GM18867 (cell line): Measurements from ENCODE around the gene P2RY6.
"Not testable (repeated sequence)": the region's sequence is repeated elsewhere in the genome, so short reads cannot be mapped to it uniquely, and the experiment has no call there.

Experiments
- ATAC-seq: cut with Tn5 transposase; IDR thresholded peaks from one replicate; pipeline ENCODE4 v1.9.1; 2021; ENCODE audit warnings: mild to moderate bottlenecking, moderate library complexity; ENCODE audit not compliant: unreplicated experiment

Gene P2RY6

GRCh38 chr11:73259406-73260126 lies 12.6 kb upstream of the P2RY6 start:
- ATAC-seq, result no peak

GRCh38 chr11:73260127-73260457 lies 12.0 kb upstream of the P2RY6 start:
- ATAC-seq, result no peak

DNA sequence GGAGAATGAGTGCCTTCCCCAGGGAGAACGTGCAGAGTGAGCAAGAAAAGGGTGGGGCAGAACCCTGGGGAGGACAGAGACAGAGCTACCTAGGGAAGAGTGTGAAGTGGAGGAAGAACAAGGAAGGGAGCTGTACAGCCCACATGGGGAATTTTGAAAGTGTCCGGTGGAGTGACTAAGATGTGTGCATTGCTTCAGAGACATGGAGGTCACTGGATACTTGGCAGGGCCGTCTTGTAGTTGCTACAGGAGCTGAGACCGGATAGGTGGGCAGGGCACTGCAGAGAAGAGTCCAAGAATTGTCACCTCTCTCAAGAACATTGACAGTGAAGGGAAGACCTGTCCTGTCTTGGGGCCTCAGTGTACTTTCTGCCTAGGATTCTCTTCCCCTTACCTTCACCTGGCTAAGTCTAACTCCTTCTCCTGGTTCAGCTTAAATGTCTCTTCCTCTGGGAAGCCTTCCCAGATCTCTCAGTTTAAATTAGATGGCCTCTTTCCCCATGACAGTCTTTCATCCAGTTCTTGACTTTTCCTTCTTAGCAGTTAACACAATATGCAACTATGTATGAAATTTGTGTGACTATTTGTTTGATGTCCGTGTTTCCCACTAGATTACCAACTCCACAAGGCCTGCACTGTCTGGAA lies 9.2 kb upstream of the P2RY6 start:
- ATAC-seq, result no peak

DNA sequence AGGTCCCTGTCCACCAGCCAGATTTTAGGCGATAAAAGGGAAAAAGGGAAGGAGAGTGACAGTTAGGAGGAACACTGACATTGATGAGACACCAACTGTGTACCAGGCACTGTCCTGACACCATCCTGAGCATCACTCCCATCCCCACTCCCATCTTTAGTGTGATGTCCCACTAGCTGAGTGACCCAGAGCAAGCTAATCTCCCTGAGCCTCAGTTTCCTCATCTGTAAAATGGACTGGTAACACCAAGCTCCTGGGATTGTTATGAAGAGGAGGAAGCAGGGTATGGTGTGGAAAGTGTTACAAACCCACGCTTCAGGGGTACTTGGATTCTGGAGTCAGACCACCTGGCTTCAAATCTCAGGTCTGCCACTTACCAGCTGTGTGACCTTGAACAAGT lies 8.5 kb upstream of the P2RY6 start:
- no peak for ATAC-seq

DNA sequence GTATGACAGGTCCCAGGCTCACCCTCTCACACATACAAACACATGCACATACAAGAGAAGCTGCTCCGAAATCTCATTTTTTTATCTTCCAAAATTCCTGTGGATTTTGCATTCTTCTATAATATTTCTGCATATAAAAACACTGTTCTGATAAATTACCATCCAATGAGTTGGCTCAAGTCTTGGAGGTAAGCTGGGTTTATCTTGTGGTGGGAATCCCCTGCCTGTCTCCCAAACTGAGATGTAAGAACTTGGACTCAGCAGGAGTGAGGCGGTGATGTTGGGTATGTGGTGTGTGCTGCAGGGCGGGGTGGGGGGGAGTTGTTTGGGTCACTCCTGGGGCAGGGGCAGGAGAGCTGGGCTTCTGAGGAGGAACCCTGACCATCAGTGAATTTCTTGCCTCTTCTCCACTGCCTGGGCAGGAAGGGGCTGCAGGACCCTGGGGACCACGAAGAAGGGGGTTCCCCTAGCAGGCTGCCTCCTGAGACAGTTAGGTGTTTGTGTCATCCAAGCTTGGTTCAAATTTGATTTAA lies 6.8 kb upstream of the P2RY6 start:
- ATAC-seq, result no peak

- no peak for ATAC-seq
These were observed 6.1 kb upstream of the P2RY6 start for GRCh38 chr11:73265853-73266645.

GRCh38 chr11:73266646-73267020 lies 5.5 kb upstream of the P2RY6 start:
- no peak for ATAC-seq

DNA sequence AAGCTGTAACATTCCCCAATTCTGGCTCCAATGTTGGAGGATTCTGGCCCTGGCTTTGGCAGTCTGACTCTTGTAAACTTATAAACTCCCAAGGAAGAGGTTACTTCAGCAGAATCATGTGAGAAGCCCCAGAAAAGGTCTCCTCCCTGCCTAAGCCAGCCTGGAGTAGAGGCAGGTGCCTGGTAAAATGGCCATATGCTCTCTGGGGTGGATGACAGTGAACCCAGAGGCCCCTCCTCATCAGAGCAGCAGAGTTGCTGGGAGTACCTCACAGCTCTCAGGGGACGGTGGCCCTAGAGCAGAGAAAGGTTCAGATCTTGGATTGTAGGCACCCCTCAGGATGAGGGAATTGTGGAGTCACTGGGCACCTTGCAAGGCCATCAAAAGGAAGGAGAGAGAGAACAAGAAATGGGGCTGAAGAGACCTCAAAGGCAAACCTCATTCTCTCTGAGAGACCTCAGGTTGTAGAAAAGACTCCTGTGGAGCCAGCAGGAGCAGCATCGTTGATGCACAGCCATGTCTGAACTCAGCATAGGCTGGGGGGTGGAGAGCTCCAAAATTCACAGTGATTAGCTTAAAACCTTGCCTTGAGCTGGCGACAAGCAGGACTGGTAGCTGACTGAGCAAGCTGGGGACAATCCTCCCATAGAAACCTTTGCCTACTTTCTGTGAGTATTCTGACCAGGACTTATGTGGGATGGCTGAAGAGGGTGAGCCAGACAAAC lies 4.9 kb upstream of the P2RY6 start:
- no peak for ATAC-seq

DNA sequence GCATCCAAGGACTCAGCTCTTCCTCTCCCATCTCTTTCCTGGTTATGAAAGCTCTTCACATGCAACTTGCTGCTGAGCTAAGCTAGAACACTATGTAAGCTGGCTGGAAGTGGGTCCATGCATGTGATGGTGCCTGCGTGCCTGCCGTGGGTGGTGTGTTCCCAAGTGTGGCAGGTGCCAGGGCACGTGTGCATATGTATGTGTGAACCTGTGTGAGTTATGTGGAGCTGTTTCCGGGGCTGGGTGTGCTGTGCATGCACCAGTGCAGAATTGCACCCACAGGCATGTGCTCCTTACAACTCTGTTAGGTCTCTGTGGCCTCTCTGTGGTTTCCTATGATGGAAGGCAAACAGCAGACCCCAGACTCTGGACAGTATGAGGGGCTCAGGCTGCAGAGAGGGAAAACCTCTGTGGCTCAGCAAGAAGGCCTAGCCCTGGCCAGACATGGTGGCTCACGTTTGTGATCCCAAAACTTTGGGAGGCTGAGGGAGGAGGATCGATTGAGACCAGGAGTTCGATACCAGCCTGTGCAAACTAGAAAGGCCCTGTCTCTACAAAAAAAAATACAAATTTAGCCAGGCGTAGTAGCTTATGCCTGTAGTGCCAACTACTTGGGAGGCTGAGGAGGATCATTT lies 4.1 kb upstream of the P2RY6 start:
- no peak for ATAC-seq

GRCh38 chr11:73268671-73269271 lies 3.4 kb upstream of the P2RY6 start:
- no peak for ATAC-seq

GRCh38 chr11:73269459-73270015 lies 2.6 kb upstream of the P2RY6 start:
- ATAC-seq, result no peak

- no peak for ATAC-seq
These were observed 1.9 kb upstream of the P2RY6 start for GRCh38 chr11:73270016-73270854.

- no peak for ATAC-seq
These were observed 1.2 kb upstream of the P2RY6 start for GRCh38 chr11:73270855-73271477.

GRCh38 chr11:73271478-73271865 lies 666 bp upstream of the P2RY6 start:
- ATAC-seq, result not testable (repeated sequence)

DNA sequence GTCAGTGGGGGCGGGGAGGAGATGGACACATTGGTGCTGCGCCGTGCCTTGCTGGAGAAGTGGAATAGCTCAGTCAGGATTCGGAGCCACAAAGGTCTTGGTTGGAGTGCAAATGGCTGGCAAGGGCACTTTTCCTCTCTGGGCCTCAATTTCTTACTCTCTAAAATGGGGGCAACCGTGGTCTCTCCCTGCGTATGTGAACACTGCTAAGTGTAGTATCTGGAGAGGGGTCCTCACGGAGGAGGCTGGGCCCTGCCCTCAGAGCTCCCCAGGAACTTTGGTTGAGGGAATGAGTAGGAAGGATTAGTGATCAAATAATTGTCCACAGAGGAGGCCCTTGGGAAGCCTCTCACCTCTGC lies 521 bp downstream of the P2RY6 start:
- no peak for ATAC-seq

GRCh38 chr11:73273222-73273895 lies 1.2 kb downstream of the P2RY6 start:
- no peak for ATAC-seq

DNA sequence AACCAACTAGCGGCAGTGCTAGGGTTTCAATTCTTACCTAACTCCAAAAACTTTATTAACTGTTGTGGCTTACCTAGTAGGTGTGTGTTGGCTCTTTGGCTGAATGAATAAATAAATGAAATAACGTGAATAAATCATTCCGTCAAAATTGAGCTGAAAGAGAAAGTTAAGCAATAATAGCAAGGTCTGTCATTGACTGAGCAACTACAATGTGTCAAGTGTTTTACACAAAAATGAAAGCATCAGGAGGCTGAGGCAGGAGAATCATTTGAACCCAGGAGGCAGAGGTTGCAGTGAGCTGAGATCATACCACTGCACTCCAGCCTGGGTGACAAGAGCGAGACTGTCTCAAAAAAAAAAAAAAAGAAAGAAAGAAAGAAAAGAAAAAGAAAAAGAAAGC lies 2.1 kb downstream of the P2RY6 start:
- ATAC-seq, result not testable (repeated sequence)

DNA sequence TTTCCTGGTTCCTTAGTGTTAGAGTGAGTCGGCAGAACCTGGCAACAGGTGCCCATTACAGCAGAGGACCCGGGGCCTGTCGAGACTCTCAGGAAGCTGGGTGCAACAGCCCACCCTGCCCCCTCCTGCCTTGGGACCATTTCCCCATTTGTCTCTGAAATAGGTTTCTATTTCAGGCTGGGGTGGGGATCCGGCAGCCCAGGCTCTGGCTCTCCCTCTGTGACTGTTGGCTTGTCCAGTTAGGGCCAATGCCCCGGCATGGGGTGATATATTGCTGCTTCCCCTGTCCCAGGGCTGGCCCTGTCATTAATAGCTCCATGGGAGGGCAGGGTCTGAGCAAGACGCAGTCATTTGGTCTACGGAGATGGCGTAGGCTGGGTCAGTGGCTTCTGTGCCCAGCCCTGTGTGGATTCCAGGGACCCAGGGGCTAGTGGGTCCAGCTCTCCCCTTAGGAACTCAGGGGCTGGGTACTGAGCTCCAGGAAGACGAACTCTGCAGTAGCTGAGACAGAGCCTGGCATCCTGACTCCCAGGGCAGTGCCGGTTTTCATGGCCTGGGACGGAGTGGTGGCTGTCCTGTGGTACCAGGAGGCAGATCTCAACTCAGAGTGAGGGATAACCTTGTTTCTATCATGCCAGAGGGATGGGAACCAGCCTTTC lies 2.7 kb downstream of the P2RY6 start:
- no peak for ATAC-seq
